ENCODE measurements around the gene UVRAG.
"Not testable (repeated sequence)": the region's sequence is repeated elsewhere in the genome, so short reads cannot be mapped to it uniquely, and the experiment has no call there.

The UVRAG gene

DNA sequence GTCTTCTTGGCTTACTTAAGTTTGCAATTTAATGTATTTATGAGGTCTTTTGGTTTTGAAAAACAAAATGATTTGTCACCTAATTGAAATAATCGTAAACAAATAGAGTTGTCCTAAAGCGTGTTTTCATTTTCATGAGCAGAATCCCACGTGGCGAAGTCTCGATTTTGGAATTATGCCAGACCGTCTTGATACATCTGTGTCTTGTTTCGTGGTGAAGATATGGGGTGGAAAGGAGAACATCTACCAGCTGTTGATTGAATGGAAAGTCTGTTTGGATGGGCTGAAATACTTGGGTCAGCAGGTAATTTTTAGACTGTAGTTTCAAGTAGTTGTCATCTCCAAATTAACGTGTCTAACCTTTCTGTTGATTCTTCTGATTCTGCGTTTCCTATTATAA is 64.7 kb downstream of the UVRAG start:
- no peak for DNase-seq (ENCODE audit: low spot score)

GRCh38 chr11:75880343-75880742 is 65.3 kb downstream of the UVRAG start:
- not testable (repeated sequence) for DNase-seq (ENCODE audit: low spot score)

- DNase-seq (ENCODE audit: low spot score): no peak
These were observed 69.3 kb downstream of the UVRAG start for GRCh38 chr11:75884321-75884720.

GRCh38 chr11:75888416-75888815 is 73.4 kb downstream of the UVRAG start:
- no peak for DNase-seq (ENCODE audit: low spot score)

- DNase-seq (ENCODE audit: low spot score): no peak
These were observed 77.1 kb downstream of the UVRAG start for GRCh38 chr11:75891947-75892739.

DNA sequence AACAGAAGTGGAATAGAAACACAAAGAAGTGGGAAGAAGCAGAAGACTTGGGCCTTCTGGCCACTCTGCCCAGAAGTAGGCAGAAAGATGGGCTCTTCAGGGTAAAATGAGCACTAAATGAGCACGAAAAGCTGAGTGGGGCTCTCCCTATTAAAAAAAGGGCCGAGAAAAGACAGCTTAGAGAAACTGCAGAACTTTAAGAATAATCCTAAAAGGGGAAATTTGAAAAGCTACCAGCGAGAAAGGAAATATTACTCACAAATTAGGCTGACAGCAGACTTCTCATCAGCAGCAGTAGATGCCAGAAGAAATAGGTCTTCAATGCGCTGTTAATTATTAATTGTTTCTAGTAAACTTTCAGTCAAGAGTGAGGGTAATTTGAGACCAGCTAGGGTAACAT is 78.2 kb downstream of the UVRAG start:
- DNase-seq (ENCODE audit: low spot score): no peak

GRCh38 chr11:75894036-75894585 is 79.1 kb downstream of the UVRAG start:
- no peak for DNase-seq (ENCODE audit: low spot score)

DNA sequence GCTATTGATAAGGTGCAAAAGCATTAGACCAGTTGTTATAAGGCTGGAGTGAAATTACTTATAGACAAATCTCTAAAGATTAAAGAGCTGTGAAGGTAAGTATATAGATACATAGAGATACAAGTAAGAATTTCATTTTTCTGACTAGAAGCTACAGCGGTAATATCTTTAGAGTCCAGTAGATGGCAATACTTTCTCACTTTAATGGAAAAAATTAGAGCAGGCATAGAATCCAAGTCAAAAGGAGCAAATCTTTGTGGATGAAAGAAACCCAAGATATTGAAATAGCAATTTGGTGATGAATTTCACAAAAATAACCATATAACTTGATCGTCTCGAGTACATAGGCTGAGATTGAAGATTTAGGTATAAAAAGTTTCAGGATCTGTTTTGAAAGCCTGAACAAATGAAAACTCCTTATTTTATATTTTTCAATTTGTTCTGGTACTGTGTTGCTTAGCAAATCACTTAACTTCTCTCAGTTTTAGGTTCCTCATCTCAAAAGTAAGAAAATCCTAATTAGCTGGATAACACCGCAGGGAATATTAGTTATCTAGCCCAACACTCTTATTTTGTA is 81.9 kb downstream of the UVRAG start:
- peak; percentile 28 for DNase-seq (ENCODE audit: low spot score)

DNA sequence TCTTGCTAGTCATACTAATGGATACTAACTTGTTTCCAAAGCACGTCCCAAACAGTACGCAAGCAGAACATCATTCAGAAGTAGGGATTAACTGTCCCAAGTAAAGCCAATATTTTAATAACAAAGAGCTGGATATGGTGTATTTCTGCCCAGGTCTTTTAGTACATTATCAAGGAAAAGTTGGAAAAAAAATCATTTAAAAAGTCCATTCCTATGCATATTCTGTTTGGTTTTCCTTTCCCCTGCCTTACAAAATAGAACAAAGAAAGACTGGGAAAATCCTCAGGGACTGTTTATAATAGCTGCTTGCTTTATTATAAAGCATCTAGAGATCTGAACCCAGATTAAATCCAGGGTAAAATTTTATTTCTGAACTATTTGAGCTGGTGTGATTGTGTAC is 83.9 kb downstream of the UVRAG start:
- no peak for DNase-seq (ENCODE audit: low spot score)

GRCh38 chr11:75899806-75900205 is 84.8 kb downstream of the UVRAG start:
- DNase-seq (ENCODE audit: low spot score): no peak

DNA sequence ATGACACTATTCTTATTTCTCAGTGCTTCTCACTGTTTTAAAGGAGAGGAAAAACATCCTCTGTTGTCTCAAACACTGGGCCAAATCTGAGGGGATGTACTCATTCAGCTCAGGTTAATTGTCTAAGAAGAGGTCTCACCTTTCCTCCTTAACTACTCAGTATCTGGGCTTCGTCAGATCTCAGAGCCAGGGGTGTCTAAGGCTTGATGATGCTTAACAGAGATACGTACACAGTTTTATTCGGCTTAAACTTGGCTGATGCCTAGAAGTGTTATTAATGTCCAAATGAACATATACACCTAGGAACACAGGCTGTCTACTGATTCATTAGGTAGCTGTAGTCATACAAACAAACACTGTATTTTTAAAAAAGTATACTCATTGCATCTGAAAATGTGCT is 85.8 kb downstream of the UVRAG start:
- no peak for DNase-seq (ENCODE audit: low spot score)

- no peak for DNase-seq (ENCODE audit: low spot score)
These were observed 87.6 kb downstream of the UVRAG start for GRCh38 chr11:75902631-75903030.

DNA sequence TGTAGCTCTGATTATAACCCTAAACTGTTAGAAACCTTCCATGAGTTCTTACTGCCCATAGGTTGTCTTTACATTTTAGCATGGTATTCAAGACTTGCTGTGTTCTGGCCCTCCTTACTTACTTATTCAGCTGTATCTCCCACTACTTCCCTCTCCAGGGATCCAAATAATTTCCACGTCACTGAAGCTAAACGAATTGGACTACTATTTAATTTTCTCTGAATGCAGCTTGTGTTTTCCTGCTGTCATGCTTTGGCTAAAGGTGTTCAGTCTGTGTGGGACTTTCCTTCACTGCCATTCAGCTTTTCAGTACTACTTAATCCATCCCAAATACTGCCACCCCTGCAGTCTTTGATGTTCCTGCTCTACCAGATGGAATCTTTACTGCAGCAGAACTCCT is 88.3 kb downstream of the UVRAG start:
- DNase-seq (ENCODE audit: low spot score): no peak

- DNase-seq (ENCODE audit: low spot score): no peak
These were observed 90.4 kb downstream of the UVRAG start for GRCh38 chr11:75905434-75905833.

DNA sequence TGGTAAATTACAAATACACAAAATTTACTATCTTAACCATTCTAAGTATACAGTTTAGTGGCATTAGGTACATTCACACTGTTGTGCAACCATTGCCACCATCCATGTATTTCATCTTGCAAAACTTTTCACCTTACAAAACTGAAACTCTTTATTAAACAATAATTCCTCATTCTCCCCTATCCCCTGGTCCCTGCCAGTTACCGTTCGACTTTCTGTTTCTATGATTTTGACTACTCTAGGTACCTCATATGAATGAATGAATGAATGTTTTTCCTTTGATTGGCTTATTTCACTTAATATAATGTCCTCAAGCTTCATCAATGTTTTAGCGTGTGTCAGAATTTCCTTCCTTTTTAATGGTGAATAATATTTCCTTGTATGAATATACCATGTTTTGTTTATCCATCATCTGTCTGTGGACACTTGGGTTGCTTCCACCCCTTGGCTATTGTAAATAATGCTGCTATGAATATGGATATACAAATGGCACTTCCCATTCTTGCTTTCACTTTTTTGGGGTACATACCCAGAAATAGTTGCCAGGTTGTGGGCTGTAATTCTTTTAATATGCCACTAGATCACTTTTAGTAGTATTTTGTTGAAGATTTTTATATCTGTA is 93.0 kb downstream of the UVRAG start:
- no peak for DNase-seq (ENCODE audit: low spot score)

DNA sequence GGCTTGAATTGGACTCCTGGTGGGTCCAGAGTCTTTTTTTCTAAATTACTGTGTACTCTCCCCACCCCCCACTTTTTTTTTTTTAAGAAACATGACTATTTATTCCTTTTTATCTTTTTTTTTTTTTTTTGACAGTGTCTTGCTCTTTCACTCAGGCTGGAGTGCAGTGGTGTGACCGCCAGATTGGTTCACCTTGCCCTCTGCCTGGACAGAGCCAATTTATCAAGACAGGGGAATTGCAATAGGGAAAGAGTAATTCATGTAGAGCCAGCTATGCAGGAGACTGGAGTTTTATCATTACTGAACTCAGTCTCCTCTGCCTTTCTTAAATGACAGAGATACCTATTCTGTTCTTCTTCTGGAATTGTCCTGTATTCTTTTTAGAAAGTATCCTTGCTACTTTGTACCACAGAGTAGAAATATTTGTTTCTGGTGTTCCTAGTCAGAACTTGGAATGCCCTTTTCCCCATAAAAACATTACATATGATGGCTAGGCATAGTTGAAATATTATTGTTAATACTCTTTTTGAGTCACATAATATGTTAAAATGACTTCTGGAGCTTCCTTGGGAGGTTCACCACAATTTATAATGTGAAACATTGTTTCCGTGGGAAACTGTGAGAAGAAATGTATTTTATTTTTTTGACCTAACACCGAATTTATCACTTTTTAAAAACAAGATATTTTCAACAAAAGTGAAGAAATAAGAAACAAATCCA is 95.6 kb downstream of the UVRAG start:
- no peak for DNase-seq (ENCODE audit: low spot score)

DNA sequence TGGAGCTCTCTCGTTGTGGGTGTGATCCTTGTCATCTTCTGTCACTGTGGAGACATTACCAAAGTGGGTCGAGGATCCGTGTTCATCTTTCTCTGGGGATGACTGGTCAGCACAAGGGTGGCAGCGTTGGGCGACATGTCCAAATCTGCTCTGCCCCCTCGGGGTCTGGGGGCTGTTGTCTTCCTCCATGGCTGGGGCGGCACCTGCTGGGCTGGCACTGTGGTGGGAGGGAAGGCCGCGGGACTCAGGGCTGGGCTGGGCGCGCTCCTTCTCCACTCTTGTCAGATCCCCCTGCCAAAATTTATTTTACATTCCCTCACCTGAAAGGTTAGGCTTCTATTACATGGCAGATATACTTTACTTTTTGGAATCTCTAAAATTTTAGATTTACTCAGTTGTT is 96.4 kb downstream of the UVRAG start:
- no peak for DNase-seq (ENCODE audit: low spot score)

DNA sequence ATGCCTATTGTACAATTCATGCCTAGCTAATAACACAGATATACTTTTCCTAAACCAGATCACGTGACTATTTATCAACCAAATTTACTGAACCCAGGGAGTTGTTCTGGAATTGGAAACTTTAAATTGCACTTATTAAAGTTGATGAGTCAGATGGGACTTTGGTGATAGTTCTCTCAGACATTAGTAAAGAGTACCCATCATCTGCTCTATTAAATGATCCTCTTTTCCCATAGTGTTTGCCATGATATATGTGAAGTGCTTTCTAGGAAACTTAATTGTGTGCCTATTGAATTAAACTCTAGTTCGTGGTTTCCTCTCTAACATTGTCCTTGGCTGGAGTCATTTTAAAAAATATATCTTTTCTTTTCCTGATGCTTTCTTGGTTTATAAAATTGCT is 99.0 kb downstream of the UVRAG start:
- DNase-seq (ENCODE audit: low spot score): no peak

DNA sequence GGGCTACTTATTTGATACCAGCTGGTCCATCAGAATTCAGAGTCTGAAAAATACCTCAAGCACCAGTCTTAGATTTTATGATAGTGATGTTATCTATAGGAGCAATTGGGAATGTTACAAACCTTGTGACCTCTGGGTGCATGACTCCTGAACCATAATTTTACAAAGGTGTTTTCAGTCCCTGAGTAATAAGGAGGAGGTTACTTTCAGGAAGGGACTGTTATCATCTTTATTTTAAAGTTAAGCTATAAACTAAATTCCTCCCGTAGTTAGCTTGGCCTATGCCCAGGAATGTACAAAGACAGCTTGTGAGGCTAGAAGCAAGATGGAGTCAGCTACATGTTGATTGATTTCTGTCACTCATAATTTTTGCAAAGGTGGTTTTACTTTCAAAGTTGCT is 101.9 kb downstream of the UVRAG start:
- DNase-seq (ENCODE audit: low spot score): no peak

DNA sequence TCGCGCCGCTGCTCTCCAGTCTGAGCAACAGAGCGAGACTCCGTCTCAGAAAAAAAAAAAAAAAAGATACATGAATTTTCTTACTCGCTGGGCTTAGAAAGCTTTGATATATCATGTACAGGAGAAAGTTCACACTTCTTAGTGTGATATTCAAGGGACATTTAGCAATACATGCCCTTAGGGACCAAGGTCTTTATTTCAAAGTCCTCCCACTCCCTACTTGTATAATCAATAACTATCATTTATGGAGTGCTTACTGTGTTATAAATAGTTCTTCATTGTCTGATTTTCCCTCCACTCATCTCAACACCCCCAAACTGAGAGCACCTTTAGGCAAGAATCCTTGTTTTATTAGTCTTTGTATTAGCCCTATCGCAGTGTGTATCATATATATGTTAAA is 103.3 kb downstream of the UVRAG start:
- no peak for DNase-seq (ENCODE audit: low spot score)

GRCh38 chr11:75919525-75919924 is 104.5 kb downstream of the UVRAG start:
- DNase-seq (ENCODE audit: low spot score): no peak

DNA sequence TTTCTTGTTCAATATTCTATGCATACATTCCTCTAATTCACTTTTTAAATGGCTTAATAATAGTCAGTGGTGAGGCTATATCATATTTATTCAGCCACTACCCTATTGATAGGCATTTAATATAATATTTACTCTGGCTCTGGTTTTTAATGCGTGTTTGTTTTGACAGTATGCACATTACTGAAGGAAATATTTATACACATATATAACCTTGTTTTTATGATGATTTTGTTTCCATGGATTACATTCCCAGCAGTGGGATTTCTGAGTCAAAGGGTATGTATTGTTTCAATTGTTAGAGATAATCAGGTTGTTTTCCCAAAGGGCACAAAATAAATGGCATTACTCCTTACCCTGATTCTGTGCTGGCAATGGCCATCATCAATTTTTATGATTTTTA is 105.8 kb downstream of the UVRAG start:
- no peak for DNase-seq (ENCODE audit: low spot score)

DNA sequence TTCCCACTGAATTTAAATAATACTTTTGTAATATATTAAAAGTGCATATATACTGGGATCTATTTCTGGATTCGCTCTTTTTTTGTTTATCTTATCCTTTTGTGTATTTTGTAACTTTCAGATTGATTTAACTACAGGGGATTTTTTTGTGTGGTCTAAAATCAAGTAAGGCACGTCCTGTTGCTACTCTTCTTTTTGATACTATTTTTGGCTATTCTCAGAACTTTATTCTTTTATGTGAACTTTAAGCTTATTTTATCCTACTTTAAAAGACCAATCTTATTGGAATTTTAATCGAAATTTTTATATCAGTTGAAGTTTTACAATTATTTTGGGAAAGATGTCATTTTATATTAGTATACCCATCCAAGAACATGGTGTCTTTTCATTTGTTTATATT is 106.8 kb downstream of the UVRAG start:
- no peak for DNase-seq (ENCODE audit: low spot score)

Data from CD4-positive, alpha-beta T cell treated with Interleukin-15 for 4 hours (primary cell).